SU-DHL-6 (cell line): Measurements from ENCODE around the gene SUPT6H.

Experiments
- EZH2phosphoT487 ChIP-seq: fragments of 200-600 bp; sonication (generic), shearing (Covaris generic); conservative IDR thresholded peaks from 2 replicates; pipeline ENCODE4 v1.6.1; 2018; ENCODE audit warnings: mild to moderate bottlenecking, antibody characterized with exemption, low read length, moderate library complexity, mixed read lengths
- TF ChIP-seq, protein P1 (sequence below): fragments of 200-600 bp; sonication (generic); IDR thresholded peaks from one replicate; pipeline ENCODE4 v1.5.1; 2017; ENCODE audit warnings: antibody characterized with exemption, mild to moderate bottlenecking, low read length, moderate library complexity; ENCODE audit not compliant: insufficient read depth, poor library complexity, severe bottlenecking

DNA sequence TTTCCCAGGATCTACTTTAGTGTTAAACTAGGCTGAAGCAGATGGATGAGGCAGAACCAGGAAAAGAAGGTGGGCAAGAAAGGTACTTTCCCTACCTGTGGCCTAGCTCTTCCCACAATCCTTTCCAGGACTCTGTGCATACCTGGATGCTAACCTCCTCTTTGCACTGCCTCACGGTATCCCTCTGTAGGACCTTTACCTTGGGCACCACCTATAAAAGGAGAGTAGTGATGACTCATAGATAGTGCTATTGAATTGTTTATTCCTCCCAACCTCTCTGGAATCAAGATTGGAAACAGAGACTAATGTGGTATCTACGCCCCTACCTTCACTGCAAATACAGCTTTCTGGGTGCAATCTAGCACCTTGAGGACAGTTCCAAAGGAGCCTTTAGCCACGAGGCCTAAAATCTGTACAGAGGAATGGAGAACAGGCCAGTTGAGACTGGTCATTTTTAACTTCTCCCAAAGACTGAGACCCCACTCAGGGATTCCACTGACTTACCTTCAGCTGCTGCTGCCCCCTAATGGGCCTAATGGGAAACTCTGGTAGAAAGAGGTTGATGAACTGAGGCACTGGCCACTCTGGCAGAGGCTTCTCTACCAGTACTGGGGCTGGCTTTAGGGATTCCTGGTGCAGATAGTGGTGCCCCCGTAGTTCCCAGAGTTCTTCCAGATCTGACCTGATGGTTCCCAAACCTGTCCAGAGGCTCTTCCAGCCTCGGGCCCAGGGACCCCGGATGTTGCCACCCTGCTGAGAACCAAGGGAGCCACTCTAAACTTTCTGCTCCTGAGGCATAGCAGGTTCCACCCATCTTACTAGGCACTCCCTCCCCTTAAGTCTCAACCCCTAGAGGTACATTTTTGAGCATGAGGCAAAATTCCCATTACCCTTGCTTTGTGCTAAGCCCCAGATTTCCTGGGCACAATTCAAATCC is 48.8 kb upstream of the SUPT6H start:
- TF ChIP-seq, protein P1, sequence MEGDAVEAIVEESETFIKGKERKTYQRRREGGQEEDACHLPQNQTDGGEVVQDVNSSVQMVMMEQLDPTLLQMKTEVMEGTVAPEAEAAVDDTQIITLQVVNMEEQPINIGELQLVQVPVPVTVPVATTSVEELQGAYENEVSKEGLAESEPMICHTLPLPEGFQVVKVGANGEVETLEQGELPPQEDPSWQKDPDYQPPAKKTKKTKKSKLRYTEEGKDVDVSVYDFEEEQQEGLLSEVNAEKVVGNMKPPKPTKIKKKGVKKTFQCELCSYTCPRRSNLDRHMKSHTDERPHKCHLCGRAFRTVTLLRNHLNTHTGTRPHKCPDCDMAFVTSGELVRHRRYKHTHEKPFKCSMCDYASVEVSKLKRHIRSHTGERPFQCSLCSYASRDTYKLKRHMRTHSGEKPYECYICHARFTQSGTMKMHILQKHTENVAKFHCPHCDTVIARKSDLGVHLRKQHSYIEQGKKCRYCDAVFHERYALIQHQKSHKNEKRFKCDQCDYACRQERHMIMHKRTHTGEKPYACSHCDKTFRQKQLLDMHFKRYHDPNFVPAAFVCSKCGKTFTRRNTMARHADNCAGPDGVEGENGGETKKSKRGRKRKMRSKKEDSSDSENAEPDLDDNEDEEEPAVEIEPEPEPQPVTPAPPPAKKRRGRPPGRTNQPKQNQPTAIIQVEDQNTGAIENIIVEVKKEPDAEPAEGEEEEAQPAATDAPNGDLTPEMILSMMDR = peak; percentile 52
- TF ChIP-seq EZH2phosphoT487 = no peak
